IMR-90 (cell line): Measurements from ENCODE around the gene GHR. TPM values are rescaled to one million over a fixed set of nuclear protein-coding genes. Genes with fewer than 3 reads are reported as not detected.

Experiments used
- ATAC-seq: fragments of 200-7000 bp; cut with Tn5 transposase; 2 replicates; pipeline ENCODE4 v1.9.1; 2020; ENCODE audit warnings: low read depth, mild to moderate bottlenecking, moderate library complexity
- BruUV-seq: library from RNA; stranded (reverse); fragments of 400-500 nt; replicated peaks from 2 replicates; lab custom pipeline; 2021; lab: Mats Ljungman, UMichigan
- CTCF ChIA-PET: fragments of 300-600 bp; formaldehyde crosslinking; extraction: SDS; loops from one replicate; lab custom pipeline; 2021; ENCODE audit warnings: antibody characterized with exemption; lab: Yijun Ruan, JAX
- POLR2A ChIA-PET: fragments of 300-600 bp; sonication (Branson Sonifier 250); formaldehyde crosslinking; loops from one replicate; lab custom pipeline; 2022; ENCODE audit warnings: antibody characterized with exemption; ENCODE audit not compliant: unreplicated experiment; lab: Charles Lee
- DNase-seq: peaks from one replicate; pipeline ENCODE4 v3.0.0; 2013
- H2AFZ ChIP-seq: replicated peaks from 2 replicates; pipeline ENCODE3; 2013; ENCODE audit warnings: low read length, mild to moderate bottlenecking; ENCODE audit not compliant: poor library complexity
- H2AK5ac ChIP-seq: 2 replicates; pipeline ENCODE4 v1.6.1; 2013; ENCODE audit warnings: low read depth, low read length, inconsistent platforms
- H2AK9ac ChIP-seq: replicated peaks from 2 replicates; pipeline ENCODE3; 2013; ENCODE audit warnings: mild to moderate bottlenecking, low read depth, low read length, moderate library complexity; ENCODE audit not compliant: poor library complexity
- H2BK120ac ChIP-seq: 2 replicates; pipeline ENCODE4 v1.6.1; 2013; ENCODE audit warnings: low read depth, low read length, inconsistent platforms
- H2BK15ac ChIP-seq: 3 replicates; pipeline ENCODE4 v1.6.1; 2013; ENCODE audit warnings: low read depth, low read length, inconsistent platforms
- H2BK20ac ChIP-seq: 2 replicates; pipeline ENCODE4 v1.6.1; 2013; ENCODE audit warnings: low read depth, mild to moderate bottlenecking, inconsistent platforms, low read length, moderate library complexity
- H2BK5ac ChIP-seq: 2 replicates; pipeline ENCODE4 v1.6.1; 2013; ENCODE audit warnings: mild to moderate bottlenecking, low read depth, low read length, inconsistent platforms; ENCODE audit not compliant: poor library complexity, severe bottlenecking
- H3K14ac ChIP-seq: replicated peaks from 2 replicates; pipeline ENCODE4 v1.6.1; 2013; ENCODE audit warnings: low read depth, low read length, inconsistent platforms
- H3K18ac ChIP-seq: 2 replicates; pipeline ENCODE4 v1.6.1; 2013; ENCODE audit warnings: low read depth, low read length, control low read depth
- H3K23ac ChIP-seq: 2 replicates; pipeline ENCODE4 v1.6.1; 2013; ENCODE audit warnings: low read depth, low read length, inconsistent platforms
- H3K27ac ChIP-seq: 2 replicates; pipeline ENCODE4 v1.5.1; 2013; ENCODE audit warnings: mild to moderate bottlenecking, control low read depth, low read length; ENCODE audit not compliant: insufficient read depth
- H3K27me3 ChIP-seq: 2 replicates; pipeline ENCODE4 v1.6.1; 2013; ENCODE audit warnings: low read length; ENCODE audit not compliant: control insufficient read depth, insufficient read depth
- H3K36me3 ChIP-seq: 2 replicates; pipeline ENCODE4 v1.6.1; 2013; ENCODE audit warnings: low read length, mixed read lengths; ENCODE audit not compliant: control insufficient read depth, insufficient read depth
- H3K4ac ChIP-seq: 2 replicates; pipeline ENCODE4 v1.6.1; 2013; ENCODE audit warnings: low read depth, low read length, inconsistent platforms
- H3K4me1 ChIP-seq: 2 replicates; pipeline ENCODE4 v1.6.1; 2013; ENCODE audit warnings: low read length, mixed read lengths; ENCODE audit not compliant: control insufficient read depth, insufficient read depth
- H3K4me2 ChIP-seq: 2 replicates; pipeline ENCODE4 v1.6.1; 2013; ENCODE audit warnings: low read depth, mild to moderate bottlenecking, control low read depth, low read length, moderate library complexity
- H3K4me3 ChIP-seq: 2 replicates; pipeline ENCODE4 v1.5.1; 2013; ENCODE audit warnings: low read depth, mild to moderate bottlenecking, control low read depth, low read length, moderate library complexity; ENCODE audit not compliant: insufficient read depth
- H3K56ac ChIP-seq: 2 replicates; pipeline ENCODE4 v1.6.1; 2013; ENCODE audit warnings: low read length, inconsistent platforms; ENCODE audit not compliant: insufficient read depth; ENCODE audit errors: extremely low read depth
- H3K79me1 ChIP-seq, 2 experiments: 2 replicates each; pipeline ENCODE4 v1.6.1; 2013; ENCODE audit warnings: low read length in 2 of 2, inconsistent platforms in 1 of 2, low read depth in 1 of 2
- H3K9ac ChIP-seq: 2 replicates; pipeline ENCODE4 v1.6.1; 2013; ENCODE audit warnings: low read depth, low read length, control low read depth
- H3K9me1 ChIP-seq: 2 replicates; pipeline ENCODE4 v1.6.1; 2013; ENCODE audit warnings: low read length, inconsistent platforms; ENCODE audit not compliant: insufficient read depth
- H3K9me3 ChIP-seq: 2 replicates; pipeline ENCODE4 v1.6.1; 2013; ENCODE audit warnings: low read length; ENCODE audit not compliant: control insufficient read depth, insufficient read depth
- H4K20me1 ChIP-seq: 2 replicates; pipeline ENCODE4 v1.6.1; 2013; ENCODE audit warnings: low read length, inconsistent platforms; ENCODE audit not compliant: insufficient read depth
- H4K5ac ChIP-seq: 2 replicates; pipeline ENCODE4 v1.6.1; 2013; ENCODE audit warnings: mild to moderate bottlenecking, low read depth, low read length, control low read depth
- H4K8ac ChIP-seq, 2 experiments: 2 replicates each; pipeline ENCODE4 v1.6.1; 2013; ENCODE audit warnings: low read depth in 2 of 2, low read length in 2 of 2, control low read depth in 1 of 2, inconsistent platforms in 1 of 2
- H4K91ac ChIP-seq: 2 replicates; pipeline ENCODE4 v1.6.1; 2013; ENCODE audit warnings: low read depth, low read length, inconsistent platforms; ENCODE audit not compliant: insufficient read depth
- NFE2L2 ChIP-seq: fragments of 150-350 bp; IDR thresholded peaks from 2 replicates; pipeline ENCODE4 v1.6.1; 2016; ENCODE audit warnings: low read depth, mild to moderate bottlenecking, low read length
- RCOR1 ChIP-seq: IDR thresholded peaks from 2 replicates; pipeline ENCODE4 v1.6.1; 2012; ENCODE audit warnings: mild to moderate bottlenecking, low read length, improper control_type of control experiment; ENCODE audit not compliant: insufficient replicate concordance
- RFX5 ChIP-seq: IDR thresholded peaks from 2 replicates; pipeline ENCODE4 v1.8.0; 2012; ENCODE audit warnings: low read depth, mild to moderate bottlenecking, low read length, moderate library complexity
- WGBS, 2 experiments: methylation state at CpG; one replicate each; pipeline versions ENCODE4 v1.1.5 to v1.1.7; 2013; ENCODE audit warnings: missing lambda C conversion rate in 2 of 2; ENCODE audit not compliant: insufficient read length in 1 of 2; ENCODE audit errors: extremely low coverage in 2 of 2; 5-methylcytosine and 5-hydroxymethylcytosine counted together
- dilution Hi-C: fragments of 300-500 bp; cut with HindIII; formaldehyde crosslinking; loops from one replicate; pipeline ENCODE4 v1.14.3; 2018; ENCODE audit warnings: low sequenced_read_pairs; ENCODE audit not compliant: unreplicated experiment
- in situ Hi-C: fragments of 300-500 bp; cut with MboI; formaldehyde crosslinking; loops from 3 replicates; pipeline ENCODE4 v1.14.3; 2019; ENCODE audit warnings: low sequenced_read_pairs, inconsistent platforms, mixed read lengths
- intact Hi-C: fragments of 100-400 bp; cut with micrococcal nuclease; formaldehyde crosslinking; loops from 2 replicates; pipeline ENCODE4 v1.10.0; 2022
- polyA plus RNA-seq, 3 experiments: library from polyadenylated mRNA; depleted of rRNA; stranded (reverse); fragments of >200 nt; gene quantifications; 2 replicates each; pipeline ENCODE4 v1.2.3, GENCODE V29; 2012; ENCODE audit warnings: low replicate concordance in 1 of 3
- total RNA-seq: library from RNA; depleted of rRNA; stranded (reverse); fragments of >200 nt; gene quantifications from 2 replicates; pipeline ENCODE4 v1.2.3, GENCODE V29; 2012

GHR gene
- total and polyA plus RNA-seq, 2 of the 4 experiments (the other 2 are of a cell fraction), result 0.36 to 1.1 TPM

GRCh38 chr5:42587096-42587723 lies 164.0 kb downstream of the GHR start:
- Histone ChIP-seq H3K36me3 (no peaks in the 10 kb centered on the region), H2AK9ac (no peak overlapping the region), H2AK5ac (no peak overlapping the region), H3K4me3 (no peak overlapping the region), H3K4ac (no peak overlapping the region), H3K27ac (no peak overlapping the region), H2BK15ac (no peak overlapping the region), H4K5ac (no peak overlapping the region), H2BK5ac (no peak overlapping the region), H3K14ac (no peak overlapping the region), H3K56ac (no peak overlapping the region), H2AFZ (no peak overlapping the region), H3K4me2 (no peak overlapping the region), H3K23ac (no peak overlapping the region), H2BK20ac (no peak overlapping the region), H3K9ac (no peak overlapping the region), H3K9me1 (no peaks in the 10 kb centered on the region), H3K9me3 (no peaks in the 10 kb centered on the region), H3K79me1 (no peaks in the 10 kb centered on the region), H4K20me1 (no peaks in the 10 kb centered on the region), H4K8ac (no peak overlapping the region), H3K4me1 (no peaks in the 10 kb centered on the region), H3K27me3 (no peaks in the 10 kb centered on the region), H2BK120ac (no peak overlapping the region), H3K18ac (no peak overlapping the region), H4K91ac (no peak overlapping the region)
- BruUV-seq, result no TSS peak
- in situ Hi-C loops (loop anchor here (25.0 kb wide), 1 partner anchor 725 kb away; the partner anchor contains the start of gene OXCT1), dilution Hi-C loops (no loop called here), intact Hi-C loops (no loop called here)
- ATAC-seq (no peak), DNase-seq (no peak)
- no CpG with 5 or more reads among the region's 4 CpGs for WGBS, 2 experiments
- ChIA-PET POLR2A (no interaction called here), CTCF (no interaction called here)
- no peak for TF ChIP-seq RCOR1
- TF ChIP-seq NFE2L2, result no peak
- TF ChIP-seq RFX5, result no peak
